ENCODE data around the gene ADAMTSL3. TPM values are rescaled to one million over a fixed set of nuclear protein-coding genes. Genes with fewer than 3 reads are reported as not detected.

ADAMTSL3 gene
- total and polyA plus RNA-seq, 8 donors: 0.54 to 19.2 (median 6.1) TPM

GRCh38 chr15:83732196-83732595 is 78.3 kb downstream of the ADAMTSL3 start:
- Histone ChIP-seq H3K9me3 (no peaks in the 10 kb centered on the region), H3K36me3 (no peaks in the 10 kb centered on the region), H3K27me3 (no peaks in the 10 kb centered on the region), H3K4me1 (no peaks in the 10 kb centered on the region), H3K27ac (no peak overlapping the region), H3K4me3 (no peak overlapping the region)
- ATAC-seq: no peak
- 15 to 20% methylated on average over 1 of the region's 1 CpG for WGBS, 2 donors
- no peak for FAIRE-seq
- no peak for DNase-seq
- intact Hi-C loops (cut with DNase I): no loop called here
- no peak for TF ChIP-seq CTCF (IDR thresholded peaks at IDR 0.05)

GRCh38 chr15:83732770-83733169 is 78.8 kb downstream of the ADAMTSL3 start:
- Histone ChIP-seq H3K27me3 (no peaks in the 10 kb centered on the region), H3K27ac (peak overlapping the region in 2 of 4 donors; percentile 25 to 33), H3K9me3 (no peaks in the 10 kb centered on the region), H3K4me3 (no peak overlapping the region), H3K4me1 (no peaks in the 10 kb centered on the region), H3K36me3 (no peaks in the 10 kb centered on the region)
- no peak for FAIRE-seq
- no peak for TF ChIP-seq CTCF (IDR thresholded peaks at IDR 0.05)
- ATAC-seq: peak in 2 of 4 donors; percentile 42 to 72
- no peak for DNase-seq
- 64 to 65% methylated on average over 4 of the region's 4 CpGs for WGBS, 2 donors
- intact Hi-C loops (cut with DNase I): no loop called here

- Histone ChIP-seq H3K27ac (peak overlapping the region in 2 of 4 donors; percentile 25 to 33), H3K4me1 (no peaks in the 10 kb centered on the region), H3K27me3 (no peaks in the 10 kb centered on the region), H3K4me3 (no peak overlapping the region), H3K9me3 (no peaks in the 10 kb centered on the region), H3K36me3 (no peaks in the 10 kb centered on the region)
- intact Hi-C loops (cut with DNase I): no loop called here
- TF ChIP-seq CTCF (IDR thresholded peaks at IDR 0.05): no peak
- ATAC-seq: peak; percentile 27 to 71 (median 51)
- no peak for FAIRE-seq
- WGBS, 2 donors: 81 to 85% methylated on average over 2 of the region's 2 CpGs
- no peak for DNase-seq
Measured at GRCh38 chr15:83733206-83733605, 79.3 kb downstream of the ADAMTSL3 start.

- no peaks in the 10 kb centered on the region for H3K9me3 ChIP-seq
- DNase-seq: no peak
- no peak for TF ChIP-seq CTCF (IDR thresholded peaks at IDR 0.05)
- no peaks in the 10 kb centered on the region for H3K36me3 ChIP-seq
- FAIRE-seq: no peak
- WGBS, 2 donors: 94 to 98% methylated on average over 5 of the region's 5 CpGs
- no peak overlapping the region for H3K27ac ChIP-seq
- H3K27me3 ChIP-seq: no peaks in the 10 kb centered on the region
- no peaks in the 10 kb centered on the region for H3K4me1 ChIP-seq
- no peak overlapping the region for H3K4me3 ChIP-seq
- intact Hi-C loops (cut with DNase I): no loop called here
- ATAC-seq: no peak
Measured at GRCh38 chr15:83733691-83734090, 79.8 kb downstream of the ADAMTSL3 start.

- ATAC-seq: peak in 3 of 4 donors; percentile 47 to 66 (median 63)
- no peaks in the 10 kb centered on the region for H3K36me3 ChIP-seq
- no peaks in the 10 kb centered on the region for H3K9me3 ChIP-seq
- H3K4me3 ChIP-seq: no peak overlapping the region
- 44 to 65% methylated on average over 3 of the region's 3 CpGs for WGBS, 2 donors
- no peak for FAIRE-seq
- H3K27ac ChIP-seq: no peak overlapping the region
- H3K4me1 ChIP-seq: no peaks in the 10 kb centered on the region
- intact Hi-C loops (cut with DNase I): no loop called here
- H3K27me3 ChIP-seq: no peaks in the 10 kb centered on the region
- no peak for TF ChIP-seq CTCF (IDR thresholded peaks at IDR 0.05)
- no peak for DNase-seq
Measured at GRCh38 chr15:83734487-83734886, 80.6 kb downstream of the ADAMTSL3 start.
